GM12872 (cell line): ENCODE measurements around the gene ANAPC7.

Source experiments
- TF ChIP-seq, protein P1 (sequence below): IDR thresholded peaks from 3 replicates; pipeline ENCODE4 v1.5.1; 2011; ENCODE audit warnings: low read depth, mild to moderate bottlenecking, low read length, moderate library complexity; ENCODE audit not compliant: insufficient read depth

Gene ANAPC7

DNA sequence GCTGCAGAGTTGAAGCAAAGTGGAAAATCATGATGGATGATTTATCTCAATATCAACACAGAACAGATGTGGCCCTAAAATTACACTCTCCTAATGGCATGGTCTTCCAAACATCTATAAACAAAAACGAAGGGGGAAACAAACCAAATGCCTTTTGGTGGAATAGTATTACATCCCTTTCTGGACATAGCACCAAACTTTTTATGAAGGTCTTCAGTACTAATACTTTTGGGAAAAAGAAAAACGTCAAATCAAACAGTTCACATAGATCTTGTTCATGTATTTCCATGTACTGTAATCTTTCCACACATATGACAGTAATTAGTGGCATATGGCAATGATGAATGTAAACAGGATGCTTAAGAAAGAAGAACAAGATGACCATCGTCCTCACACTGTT is 22.9 kb upstream of the ANAPC7 start:
- TF ChIP-seq, protein P1, sequence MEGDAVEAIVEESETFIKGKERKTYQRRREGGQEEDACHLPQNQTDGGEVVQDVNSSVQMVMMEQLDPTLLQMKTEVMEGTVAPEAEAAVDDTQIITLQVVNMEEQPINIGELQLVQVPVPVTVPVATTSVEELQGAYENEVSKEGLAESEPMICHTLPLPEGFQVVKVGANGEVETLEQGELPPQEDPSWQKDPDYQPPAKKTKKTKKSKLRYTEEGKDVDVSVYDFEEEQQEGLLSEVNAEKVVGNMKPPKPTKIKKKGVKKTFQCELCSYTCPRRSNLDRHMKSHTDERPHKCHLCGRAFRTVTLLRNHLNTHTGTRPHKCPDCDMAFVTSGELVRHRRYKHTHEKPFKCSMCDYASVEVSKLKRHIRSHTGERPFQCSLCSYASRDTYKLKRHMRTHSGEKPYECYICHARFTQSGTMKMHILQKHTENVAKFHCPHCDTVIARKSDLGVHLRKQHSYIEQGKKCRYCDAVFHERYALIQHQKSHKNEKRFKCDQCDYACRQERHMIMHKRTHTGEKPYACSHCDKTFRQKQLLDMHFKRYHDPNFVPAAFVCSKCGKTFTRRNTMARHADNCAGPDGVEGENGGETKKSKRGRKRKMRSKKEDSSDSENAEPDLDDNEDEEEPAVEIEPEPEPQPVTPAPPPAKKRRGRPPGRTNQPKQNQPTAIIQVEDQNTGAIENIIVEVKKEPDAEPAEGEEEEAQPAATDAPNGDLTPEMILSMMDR = no peak

DNA sequence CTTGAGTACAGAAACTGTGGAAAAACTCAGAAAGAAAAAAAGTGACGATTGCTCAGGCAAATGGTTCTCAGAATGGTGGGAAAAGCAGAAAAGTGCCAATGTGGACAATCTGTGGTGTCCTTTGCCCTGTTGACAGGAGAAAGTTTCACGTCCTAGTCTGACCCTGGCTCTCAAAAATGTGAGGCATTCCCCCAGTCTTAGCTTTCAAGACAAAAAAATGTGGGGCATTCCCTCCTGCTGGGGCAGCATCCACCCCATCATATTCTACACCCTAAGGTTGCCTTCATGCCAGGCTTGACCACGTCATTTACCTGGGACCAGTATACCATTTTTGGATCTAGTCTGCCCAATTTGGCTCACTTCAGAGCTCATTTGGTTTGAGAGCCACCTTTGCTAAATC is 20.7 kb upstream of the ANAPC7 start:
- TF ChIP-seq, protein P1 = no peak

DNA sequence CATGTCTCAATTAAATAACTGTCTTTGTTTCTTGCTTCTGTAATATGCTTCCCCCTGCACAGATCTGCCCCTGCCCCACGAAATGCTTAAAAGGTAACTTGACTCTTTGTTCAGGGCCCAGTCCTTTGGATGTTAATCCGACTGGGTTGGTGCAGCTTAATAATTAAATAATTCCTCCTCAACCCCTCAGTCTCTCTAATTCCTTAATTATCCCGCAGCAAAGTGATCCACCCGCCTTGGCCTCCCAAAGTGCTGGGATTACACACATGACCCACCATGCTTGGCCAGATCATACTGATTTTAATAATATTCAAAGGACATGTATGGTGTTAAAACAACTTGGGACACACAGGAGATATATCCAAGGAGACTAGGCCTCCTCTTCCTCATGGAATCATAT is 18.2 kb upstream of the ANAPC7 start:
- TF ChIP-seq, protein P1 = no peak

DNA sequence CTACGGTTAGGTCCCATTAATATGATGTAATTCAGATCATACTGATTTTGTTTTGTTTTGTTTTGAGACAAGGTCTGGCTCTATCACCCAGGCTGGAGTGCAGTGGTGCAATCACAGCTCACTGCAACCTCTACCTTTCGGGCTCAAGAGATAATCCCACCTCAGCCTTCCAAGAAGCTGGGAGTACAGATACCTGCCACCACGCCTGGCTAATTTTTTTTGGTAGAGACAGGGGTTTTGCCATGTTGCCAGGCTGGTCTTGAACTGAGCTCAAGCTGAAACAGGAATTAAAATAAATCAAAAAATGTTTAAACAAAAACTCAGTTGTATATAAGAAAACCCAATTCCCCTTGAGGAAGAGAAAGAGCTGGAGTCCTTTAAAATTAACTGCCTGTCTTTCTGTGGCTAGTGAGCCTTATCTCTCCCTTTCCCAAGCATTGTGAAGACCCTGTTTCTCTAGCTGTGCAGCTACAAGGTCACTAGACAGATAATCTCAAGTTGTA is 17.7 kb upstream of the ANAPC7 start:
- TF ChIP-seq, protein P1 = no peak

DNA sequence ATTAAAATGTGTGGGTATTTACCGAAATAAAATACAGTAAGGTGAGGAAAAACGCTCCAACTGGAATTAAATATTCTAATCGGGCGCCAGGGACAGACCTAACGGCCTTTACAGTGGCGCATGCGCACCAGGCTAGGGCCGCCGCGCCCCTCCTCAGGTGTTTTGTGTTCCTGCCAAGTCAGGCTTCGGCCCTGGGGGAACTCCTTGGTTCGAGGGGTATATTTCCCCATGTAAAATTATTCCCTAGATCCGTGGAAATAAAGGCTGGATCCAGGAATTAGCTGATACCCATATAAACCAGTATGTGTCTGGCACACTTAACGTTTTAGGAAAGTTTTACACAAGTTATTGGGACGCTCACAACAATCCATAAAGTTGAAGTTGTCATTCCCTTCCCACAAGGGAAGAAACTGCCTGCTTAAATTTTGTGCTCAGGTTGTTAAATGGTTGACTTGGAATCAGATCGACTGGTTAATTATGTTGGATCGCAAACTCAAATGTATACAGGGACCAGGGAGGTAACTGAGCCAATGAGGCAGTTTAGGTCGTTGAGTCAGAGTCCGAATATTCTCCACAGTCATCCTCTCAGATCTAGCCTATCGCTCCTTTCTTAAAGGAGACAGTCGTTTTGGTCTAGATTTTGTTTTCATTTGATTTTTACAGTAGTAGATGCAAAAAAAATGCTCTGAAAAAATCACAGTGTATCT is 621 bp upstream of the ANAPC7 start:
- TF ChIP-seq, protein P1 = no peak

DNA sequence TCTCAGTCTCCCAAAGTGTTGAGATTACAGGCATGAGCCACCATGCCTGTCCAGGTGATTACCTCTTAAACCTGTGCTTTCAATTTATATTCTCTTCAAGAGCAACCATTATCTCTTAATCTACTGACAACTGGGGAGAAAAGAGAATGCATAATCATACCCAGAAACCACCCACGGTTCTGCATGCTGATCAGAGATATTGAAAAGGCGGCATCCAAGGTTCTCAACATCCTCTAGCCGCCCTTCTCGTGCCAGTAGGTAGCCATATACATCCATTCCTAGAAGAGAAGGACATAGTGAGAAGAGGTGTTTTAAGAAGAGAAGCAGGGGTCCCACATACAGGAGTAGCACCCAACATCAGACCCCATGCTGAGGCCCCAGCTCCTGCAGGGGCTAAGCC is 20.8 kb downstream of the ANAPC7 start:
- TF ChIP-seq, protein P1 = no peak

DNA sequence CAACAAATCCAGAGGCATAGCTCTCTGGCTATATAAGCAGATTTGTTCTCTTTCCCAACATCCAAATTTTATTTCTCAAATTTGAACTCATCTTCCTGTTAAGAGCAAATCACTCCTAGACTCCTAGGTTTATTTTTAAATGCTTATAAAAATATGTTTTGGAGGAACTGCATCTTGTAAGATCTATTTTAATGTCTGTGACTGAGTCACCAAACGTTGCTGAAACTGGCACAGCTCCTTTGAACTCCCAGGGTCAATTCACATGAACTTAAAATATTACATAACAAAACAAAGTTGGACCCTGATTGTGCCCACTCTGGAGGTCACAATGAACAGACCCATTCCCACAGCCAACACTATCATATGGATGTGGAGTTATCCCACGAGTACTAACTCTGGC is 23.9 kb downstream of the ANAPC7 start:
- TF ChIP-seq, protein P1 = no peak
